ENCODE data around the gene TMEM72. TPM values are rescaled to one million over a fixed set of nuclear protein-coding genes. Genes with fewer than 3 reads are reported as not detected.

Gene TMEM72
- total RNA-seq, 4 donors from 2014 or later: not detected

DNA sequence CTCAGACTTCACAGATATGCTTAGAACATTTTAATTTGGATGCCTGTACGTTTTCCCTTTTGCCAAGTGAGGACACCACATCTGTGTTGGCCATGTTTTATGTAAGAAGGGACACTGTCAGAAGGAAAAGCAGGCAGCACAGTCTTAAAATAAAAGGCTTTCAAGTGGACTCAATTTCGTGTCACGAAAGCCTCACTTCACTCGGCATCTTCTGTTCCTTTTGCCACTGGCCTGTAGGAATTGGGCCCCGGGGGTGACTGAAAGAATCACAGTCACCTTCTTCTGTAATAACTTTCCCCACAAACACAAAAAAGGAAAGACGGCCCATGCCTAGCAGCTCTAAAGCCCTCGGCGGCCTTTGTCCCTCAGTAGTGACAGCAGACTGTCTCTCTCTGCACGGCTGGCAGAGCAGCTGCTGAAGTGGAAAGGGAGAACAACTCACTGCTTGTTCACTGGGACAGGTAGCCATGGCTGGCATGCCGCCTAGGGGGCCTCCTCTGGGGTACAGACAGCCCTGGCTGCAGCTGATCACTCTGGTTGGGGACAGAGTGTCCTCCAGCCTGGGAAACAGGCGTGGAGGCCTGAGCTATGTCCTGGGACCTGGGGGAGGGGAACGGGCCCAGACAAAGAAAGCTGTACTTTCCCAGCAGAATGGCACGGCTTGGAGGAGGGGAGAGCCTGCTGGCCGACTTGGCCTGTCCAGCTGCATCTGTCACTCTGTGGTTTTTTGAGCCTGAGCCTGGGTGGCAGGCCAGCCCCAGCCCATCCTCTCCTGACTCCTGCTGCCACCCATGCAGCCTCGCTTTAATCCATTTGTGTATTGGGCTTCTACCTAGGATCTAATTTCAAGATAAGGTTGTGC lies 52.9 kb downstream of the TMEM72 start:
- DNase-seq (ENCODE audit: low spot score in 2 of 2): peak in 1 of 2 donors; percentile 89
- H3K4me3 ChIP-seq (ENCODE audit: low read depth, poor library complexity, severe bottlenecking): no peak overlapping the region
- TF ChIP-seq CTCF (IDR thresholded peaks at IDR 0.05): no peak
- TF ChIP-seq POLR2A (IDR thresholded peaks at IDR 0.05): no peak
- WGBS, 2 donors: 64 to 67% methylated on average over 13 to 15 of the region's 15 CpGs
- intact Hi-C loops (cut with DNase I; ENCODE audit: low total_unique reads): no loop called here

DNA sequence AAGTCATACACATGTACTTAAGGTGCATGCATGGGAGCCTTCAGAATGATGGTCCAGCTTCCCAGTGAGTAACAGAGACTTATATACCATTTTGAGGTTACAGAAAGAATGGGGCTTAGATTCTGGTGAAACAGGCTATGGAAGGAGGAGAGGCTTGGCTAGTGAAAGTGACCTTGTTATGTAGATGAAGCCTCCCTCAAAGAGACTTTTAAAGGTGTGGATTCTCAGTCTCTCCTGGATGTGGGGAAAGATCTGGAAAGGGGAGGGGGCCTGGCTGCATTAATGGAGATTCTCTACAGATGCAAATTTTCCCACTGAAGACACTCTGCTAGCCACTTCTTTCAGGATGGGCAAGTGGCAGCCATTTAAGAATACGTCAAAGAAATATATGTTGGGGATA lies 54.0 kb downstream of the TMEM72 start:
- DNase-seq (ENCODE audit: low spot score in 2 of 2): peak in 1 of 2 donors; percentile 37
- WGBS, 2 donors: 95 to 97% methylated on average over 1 of the region's 1 CpG
- no peak overlapping the region for H3K4me3 ChIP-seq (ENCODE audit: low read depth, poor library complexity, severe bottlenecking)
- TF ChIP-seq CTCF (IDR thresholded peaks at IDR 0.05) (no peak), POLR2A (IDR thresholded peaks at IDR 0.05) (no peak)
- intact Hi-C loops (cut with DNase I; ENCODE audit: low total_unique reads): no loop called here

GRCh38 chr10:44965651-44966097 lies 54.5 kb downstream of the TMEM72 start:
- H3K4me3 ChIP-seq (ENCODE audit: low read depth, poor library complexity, severe bottlenecking): no peak overlapping the region
- TF ChIP-seq POLR2A (IDR thresholded peaks at IDR 0.05) (no peak), CTCF (IDR thresholded peaks at IDR 0.05) (no peak)
- 89 to 92% methylated on average over 6 of the region's 6 CpGs for WGBS, 2 donors
- DNase-seq (ENCODE audit: low spot score in 2 of 2): peak in 1 of 2 donors; percentile 67
- intact Hi-C loops (cut with DNase I; ENCODE audit: low total_unique reads): no loop called here

- peak in 1 of 2 donors; percentile 36 for DNase-seq (ENCODE audit: low spot score in 2 of 2)
- WGBS, 2 donors: 75 to 80% methylated on average over 8 of the region's 8 CpGs
- intact Hi-C loops (cut with DNase I; ENCODE audit: low total_unique reads): no loop called here
- H3K4me3 ChIP-seq (ENCODE audit: low read depth, poor library complexity, severe bottlenecking): no peak overlapping the region
- no peak for TF ChIP-seq POLR2A (IDR thresholded peaks at IDR 0.05)
- TF ChIP-seq CTCF (IDR thresholded peaks at IDR 0.05): no peak
Measured at GRCh38 chr10:44966129-44966815, 55.1 kb downstream of the TMEM72 start.

- TF ChIP-seq POLR2A (IDR thresholded peaks at IDR 0.05) (no peak), CTCF (IDR thresholded peaks at IDR 0.05) (no peak)
- WGBS, 2 donors: 84 to 93% methylated on average over 8 of the region's 8 CpGs
- intact Hi-C loops (cut with DNase I; ENCODE audit: low total_unique reads): no loop called here
- DNase-seq (ENCODE audit: low spot score in 2 of 2): peak in 1 of 2 donors; percentile 78
- no peak overlapping the region for H3K4me3 ChIP-seq (ENCODE audit: low read depth, poor library complexity, severe bottlenecking)
Measured at GRCh38 chr10:44966816-44967509, 55.8 kb downstream of the TMEM72 start.

Data from lower leg skin (tissue), 4 donors.